Prostate gland (tissue), 2 donors: Measurements from ENCODE around the gene UNC93A.

Experiments used
- CTCF ChIP-seq, 4 experiments: fragments of 200-600 bp in 2 of 4; fragments of 450-650 bp in 2 of 4; sonication (generic) in 2 of 4; IDR thresholded peaks; 1 replicate in 3 of 4; 2 replicates in 1 of 4; pipeline ENCODE4 v1.5.1; 2016 to 2019; ENCODE audit warnings: antibody characterized with exemption in 4 of 4, mild to moderate bottlenecking in 2 of 4, moderate library complexity in 2 of 4
- POLR2A ChIP-seq: fragments of 450-650 bp; IDR thresholded peaks from one replicate; pipeline ENCODE4 v1.6.1; 2016; ENCODE audit warnings: antibody characterized with exemption, mild to moderate bottlenecking
- POLR2AphosphoS5 ChIP-seq: sonication (generic); formaldehyde crosslinking; IDR thresholded peaks from one replicate; pipeline ENCODE4 v1.6.1; 2017; ENCODE audit warnings: antibody characterized with exemption

- TF ChIP-seq CTCF (IDR thresholded peaks at IDR 0.05), result no peak
- TF ChIP-seq POLR2AphosphoS5, result no peak
- no peak for TF ChIP-seq POLR2A
These were observed 46.8 kb upstream of the UNC93A start for GRCh38 chr6:167244064-167244960.
